ENCODE results near the gene DPYD.
"Not testable (repeated sequence)": the region's sequence is repeated elsewhere in the genome, so short reads cannot be mapped to it uniquely, and the experiment has no call there.

DPYD gene

DNA sequence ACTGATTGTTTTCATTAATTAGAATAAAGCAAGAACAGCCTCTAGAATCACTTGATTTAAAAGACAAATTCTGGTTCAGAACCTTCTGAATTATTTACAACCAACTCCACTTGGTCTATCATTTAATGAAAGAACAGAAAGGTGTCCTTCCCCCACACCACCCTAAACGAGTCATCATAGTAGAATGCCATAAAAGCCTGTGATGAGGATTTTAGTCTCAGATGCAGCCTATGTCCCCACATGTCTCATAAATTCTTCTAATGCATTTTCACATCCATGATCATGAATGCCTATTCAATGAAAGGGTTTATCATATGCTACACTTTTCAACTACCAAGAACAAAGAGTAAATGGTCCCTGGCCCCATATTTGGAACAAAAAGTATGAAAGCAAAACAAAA, 508.1 kb downstream of the DPYD start:
- no peak for DNase-seq

GRCh38 chr1:97412166-97412565, 508.7 kb downstream of the DPYD start:
- no peak for DNase-seq

- DNase-seq: no peak
These were observed 524.4 kb downstream of the DPYD start for GRCh38 chr1:97396463-97396862.

- DNase-seq: no peak
These were observed 528.1 kb downstream of the DPYD start for GRCh38 chr1:97392701-97393100.

- no peak for DNase-seq
These were observed 535.1 kb downstream of the DPYD start for GRCh38 chr1:97385536-97386277.

DNA sequence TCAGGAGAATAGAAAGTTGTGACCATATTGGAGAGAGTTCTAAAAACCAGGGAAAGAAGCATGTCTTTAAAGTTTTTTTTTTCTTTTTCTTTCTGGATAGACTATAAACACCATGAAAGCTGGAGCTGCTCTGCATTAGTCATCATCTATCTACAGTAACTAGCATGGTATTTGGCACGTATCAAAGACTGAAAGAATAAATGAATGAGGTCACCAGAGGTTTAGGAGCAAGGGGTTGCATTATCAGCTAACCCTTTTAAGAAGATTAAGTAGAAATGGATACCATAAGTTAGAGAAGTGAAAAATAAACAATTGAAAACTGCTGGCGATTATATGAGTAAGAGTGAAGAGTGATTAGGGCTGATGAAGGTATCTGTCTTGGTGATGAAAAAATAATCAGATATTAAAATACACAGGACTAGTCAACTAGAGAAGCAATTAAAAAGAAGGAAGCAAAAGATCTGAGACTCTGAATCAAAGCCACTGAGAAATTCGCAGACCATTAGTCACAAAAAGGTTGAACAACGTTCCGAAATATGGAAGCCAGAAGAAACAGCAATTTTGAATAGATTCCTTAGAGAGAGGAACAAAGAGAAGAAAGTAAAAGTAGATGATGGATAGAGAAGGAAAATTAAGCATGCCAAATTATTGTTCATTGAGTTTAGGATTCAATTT, 536.4 kb downstream of the DPYD start:
- no peak for DNase-seq

DNA sequence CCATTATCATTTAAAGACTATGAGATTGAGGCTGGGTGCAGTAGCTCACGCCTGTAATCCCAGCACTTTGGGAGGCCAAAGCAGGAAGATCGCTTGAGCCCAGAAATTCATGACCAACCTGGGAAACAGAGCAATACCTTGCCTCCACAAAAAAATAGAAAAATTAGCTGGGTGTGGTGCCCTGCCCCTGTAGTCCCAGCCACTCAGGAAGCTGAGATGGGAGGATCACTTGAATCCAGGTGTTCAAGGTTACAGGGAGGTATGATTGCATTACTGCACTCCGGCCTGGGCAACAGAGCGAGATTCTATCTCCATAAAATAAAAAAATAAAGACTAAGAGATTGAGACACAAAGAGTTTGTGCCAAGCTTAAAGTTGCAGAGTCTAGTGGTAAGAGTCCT, 537.0 kb downstream of the DPYD start:
- DNase-seq: no peak

GRCh38 chr1:97382206-97382605, 538.6 kb downstream of the DPYD start:
- DNase-seq: no peak

DNA sequence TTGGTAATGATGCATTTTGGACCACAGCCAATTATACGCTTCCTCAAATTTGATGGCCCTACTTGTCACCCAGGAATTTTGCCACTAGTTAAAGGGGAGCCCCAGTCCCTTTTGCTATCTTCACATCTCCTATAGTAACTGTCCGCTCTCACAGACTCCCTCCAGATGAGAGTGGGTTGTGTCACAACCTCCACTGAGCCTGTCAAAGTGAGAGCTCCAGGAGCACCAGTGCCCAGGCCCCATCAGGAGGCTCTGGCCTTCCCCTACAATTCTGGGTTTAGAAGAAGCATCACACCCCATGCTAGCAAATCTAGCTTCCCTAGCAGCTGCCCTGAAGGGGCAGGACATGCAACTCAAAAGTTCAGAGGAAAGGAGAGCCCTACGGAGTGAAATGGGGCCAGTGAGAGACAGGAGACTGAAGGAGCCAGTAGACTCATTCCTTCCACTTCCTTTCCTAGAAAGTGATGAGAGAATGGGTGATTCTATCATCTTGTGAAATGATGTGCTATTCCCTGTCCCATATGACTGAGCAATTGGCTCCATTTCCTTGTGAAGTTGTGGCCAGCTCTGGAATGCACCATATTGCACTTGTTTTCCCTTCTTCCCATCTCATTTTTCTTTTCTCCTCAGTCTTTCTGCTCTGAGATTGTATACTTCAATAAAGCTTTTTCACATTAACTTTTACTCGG, 541.3 kb downstream of the DPYD start:
- peak; percentile 5 for DNase-seq

GRCh38 chr1:97378596-97378995, 542.2 kb downstream of the DPYD start:
- DNase-seq: no peak

DNA sequence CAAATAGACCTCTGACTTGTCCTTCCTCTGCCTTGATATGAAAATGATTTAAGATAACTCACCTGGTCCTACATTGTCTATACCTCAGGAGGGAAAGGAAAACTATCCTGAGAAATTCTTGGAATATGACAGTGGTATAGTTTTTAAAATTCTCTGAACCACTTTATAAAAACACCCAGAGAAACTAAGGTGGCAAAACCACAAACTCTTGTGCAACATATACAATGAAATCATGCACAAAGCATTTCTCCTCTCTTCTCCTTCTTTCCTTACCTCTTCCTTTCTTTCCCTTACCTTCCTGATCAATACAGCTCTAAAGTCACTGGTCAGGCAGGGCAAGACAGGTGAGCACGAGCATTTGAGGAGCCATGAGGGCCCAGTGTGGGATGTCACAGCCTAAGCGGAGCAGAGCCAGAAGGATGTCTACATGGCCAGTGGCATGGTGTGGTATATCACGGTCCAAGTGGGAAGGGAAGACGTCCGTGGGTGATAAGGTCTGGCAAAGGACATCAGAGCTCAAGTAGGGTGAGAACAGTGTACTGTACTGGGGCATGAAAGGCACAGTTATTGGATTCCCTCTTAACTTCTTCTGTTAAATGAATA, 543.3 kb downstream of the DPYD start:
- no peak for DNase-seq

DNA sequence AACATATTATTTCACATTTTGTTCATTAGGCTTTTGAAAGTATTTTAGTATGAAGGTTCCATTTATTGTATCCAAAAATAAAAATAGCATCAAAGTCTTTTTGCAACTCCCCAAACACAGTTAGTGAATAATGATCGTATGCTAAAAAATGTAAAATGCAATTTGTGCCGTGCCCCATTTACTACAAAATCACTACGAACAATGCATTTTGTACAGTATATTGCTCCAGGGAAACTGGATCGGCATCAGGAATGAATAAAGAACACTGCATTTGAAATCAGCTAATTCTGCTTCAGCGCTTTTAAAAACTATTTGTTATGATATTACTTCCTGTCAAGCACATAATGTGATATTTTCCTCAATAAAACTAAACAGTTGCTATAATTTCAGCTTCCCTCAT, 547.8 kb downstream of the DPYD start:
- no peak for DNase-seq

- DNase-seq: no peak
These were observed 548.3 kb downstream of the DPYD start for GRCh38 chr1:97372531-97372930.

- no peak for DNase-seq
These were observed 552.5 kb downstream of the DPYD start for GRCh38 chr1:97368296-97368695.

DNA sequence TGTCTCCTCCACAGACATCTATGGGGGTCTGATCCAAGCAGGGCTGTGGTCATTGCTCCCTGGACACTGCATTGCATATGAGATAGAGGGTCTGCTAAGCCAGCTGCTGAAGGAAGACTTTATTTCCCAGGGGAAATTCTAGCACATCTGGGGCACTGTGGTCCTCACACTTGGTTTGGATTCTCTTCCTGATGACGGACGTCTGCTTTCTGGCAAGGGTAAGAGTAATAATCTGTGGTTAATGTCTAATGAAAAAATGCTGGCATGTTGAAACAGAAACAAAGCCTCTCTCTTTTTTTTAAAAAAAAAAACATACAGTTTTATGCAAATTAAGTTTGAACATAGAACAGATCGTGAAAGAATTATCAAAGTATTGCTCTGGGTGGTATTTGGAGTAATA, 553.9 kb downstream of the DPYD start:
- DNase-seq: no peak

GRCh38 chr1:97365026-97365425, 555.8 kb downstream of the DPYD start:
- no peak for DNase-seq

DNA sequence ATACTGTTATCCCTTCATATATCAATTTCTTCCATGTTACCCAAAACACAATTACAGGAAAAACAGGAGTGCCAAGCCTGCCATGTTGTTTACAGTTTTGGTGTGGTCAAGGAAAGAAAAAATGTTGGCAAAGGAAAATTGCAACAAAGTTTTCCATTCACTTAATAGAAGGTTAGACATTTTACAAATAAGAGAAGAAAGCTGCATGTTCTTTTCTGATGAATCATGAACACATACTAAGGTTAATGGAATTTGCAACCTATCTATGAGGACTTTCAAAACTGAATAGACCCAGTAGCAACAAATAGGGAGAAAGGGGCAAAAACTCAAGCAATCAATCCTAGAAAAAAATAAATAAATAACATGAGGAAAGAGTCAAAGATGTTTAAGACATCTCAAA, 556.7 kb downstream of the DPYD start:
- no peak for DNase-seq

DNA sequence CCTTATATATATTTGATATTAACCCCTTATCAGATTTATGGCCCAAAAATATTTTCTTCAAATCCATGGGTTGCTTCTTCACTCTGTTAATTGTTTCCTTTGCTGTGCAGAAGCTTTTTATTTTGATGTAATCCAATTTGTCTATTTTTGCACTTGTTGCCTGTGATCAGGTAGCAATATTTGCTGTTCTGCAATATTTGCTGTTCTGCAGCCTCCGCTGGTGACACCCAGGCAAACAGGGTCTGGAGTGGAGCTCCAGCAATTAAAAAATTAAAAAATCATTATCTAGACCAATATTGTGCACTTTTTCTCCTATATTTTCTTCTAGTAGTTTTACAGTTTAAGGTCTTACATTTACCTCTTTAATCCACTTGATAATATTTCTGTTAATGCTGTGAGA, 564.5 kb downstream of the DPYD start:
- no peak for DNase-seq

GRCh38 chr1:97352936-97353382, 567.9 kb downstream of the DPYD start:
- no peak for DNase-seq

- DNase-seq: no peak
These were observed 569.0 kb downstream of the DPYD start for GRCh38 chr1:97351846-97352245.

GRCh38 chr1:97350662-97351061, 570.2 kb downstream of the DPYD start:
- DNase-seq: no peak

GRCh38 chr1:97350241-97350640, 570.6 kb downstream of the DPYD start:
- DNase-seq: no peak

DNA sequence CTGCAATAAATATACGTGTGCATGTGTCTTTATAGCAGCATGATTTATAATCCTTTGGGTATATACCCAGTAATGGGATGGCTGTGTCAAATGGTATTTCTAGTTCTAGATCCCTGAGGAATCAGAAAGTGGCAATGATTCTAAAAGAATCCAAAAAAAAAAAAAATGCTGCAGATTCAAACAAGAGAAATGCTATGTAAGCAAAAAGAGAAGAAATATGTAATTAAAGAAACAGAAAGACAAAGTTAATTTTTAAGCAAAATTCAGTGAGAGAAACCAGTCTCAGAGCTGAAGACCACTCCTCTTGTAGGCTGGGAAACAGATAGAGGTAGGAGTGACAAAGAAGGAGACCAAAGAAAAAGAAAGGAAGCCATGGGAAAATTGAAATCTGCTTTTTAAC, 571.0 kb downstream of the DPYD start:
- not testable (repeated sequence) for DNase-seq

All from RPMI8226 (cell line).